HG02852 (cell line): Measurements from ENCODE around the gene KIAA1328.
"Not testable (repeated sequence)": the region's sequence is repeated elsewhere in the genome, so short reads cannot be mapped to it uniquely, and the experiment has no call there.

Experiments
- ATAC-seq: cut with Tn5 transposase; IDR thresholded peaks from one replicate; pipeline ENCODE4 v1.9.1; 2021; ENCODE audit warnings: mild to moderate bottlenecking, moderate library complexity; ENCODE audit not compliant: unreplicated experiment

KIAA1328 gene

GRCh38 chr18:37124516-37124915 lies 295.6 kb downstream of the KIAA1328 start:
- no peak for ATAC-seq

GRCh38 chr18:37135177-37135576 lies 306.2 kb downstream of the KIAA1328 start:
- ATAC-seq: no peak

DNA sequence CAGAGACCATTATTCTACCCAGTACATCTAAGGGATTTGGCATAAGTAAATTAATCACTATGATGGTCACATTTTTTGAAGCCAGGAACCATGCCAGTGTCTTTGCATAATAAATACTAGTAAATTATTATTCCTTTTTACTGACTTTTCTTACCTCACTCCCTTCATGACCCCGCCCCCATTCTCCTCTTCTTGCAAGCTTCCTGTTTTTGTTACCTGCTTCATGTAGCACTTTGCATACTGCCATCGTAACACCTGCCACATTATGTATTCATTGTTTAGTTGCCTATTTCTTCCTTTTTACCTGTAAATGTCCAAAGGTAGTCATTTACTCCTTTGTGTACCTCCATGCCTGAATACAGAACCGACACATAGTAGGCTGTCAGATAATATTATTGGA lies 309.5 kb downstream of the KIAA1328 start:
- no peak for ATAC-seq

DNA sequence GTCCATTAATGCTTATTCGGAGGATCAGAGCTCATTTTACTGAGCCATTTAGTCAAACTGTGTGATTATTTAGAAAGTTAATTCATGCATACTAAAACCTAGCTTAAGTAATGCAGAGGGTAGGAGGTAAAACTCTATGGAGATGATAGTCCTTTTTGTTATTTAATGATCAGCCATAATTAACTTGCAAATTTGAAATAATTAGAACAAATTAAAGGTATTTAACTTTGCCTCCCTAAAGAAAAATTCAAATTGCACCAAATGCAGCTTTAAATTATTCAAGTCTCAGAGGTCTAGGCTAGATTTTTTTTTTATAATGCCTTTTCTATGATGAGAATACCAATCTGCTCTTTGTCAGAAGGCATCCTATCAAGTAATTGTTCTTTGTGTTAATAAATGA lies 310.9 kb downstream of the KIAA1328 start:
- no peak for ATAC-seq

DNA sequence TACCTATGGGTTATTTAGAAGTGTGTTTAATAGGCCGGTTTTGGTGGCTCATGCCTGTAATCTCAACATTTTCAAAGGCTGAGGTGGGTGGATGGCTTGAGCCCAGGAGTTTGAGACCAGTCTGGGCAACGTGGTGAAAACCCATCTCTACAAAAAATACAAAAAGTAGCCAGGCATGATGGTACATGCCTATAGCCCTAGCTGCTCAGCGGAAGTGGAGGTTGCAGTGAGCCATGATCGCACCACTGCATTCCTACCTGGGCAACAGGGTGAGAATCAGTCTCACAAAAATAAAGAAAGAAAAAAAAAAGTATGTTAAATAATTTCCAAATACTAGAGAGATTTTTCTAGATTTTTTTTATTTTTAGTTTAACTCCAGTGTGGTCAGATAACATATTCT lies 316.0 kb downstream of the KIAA1328 start:
- no peak for ATAC-seq

DNA sequence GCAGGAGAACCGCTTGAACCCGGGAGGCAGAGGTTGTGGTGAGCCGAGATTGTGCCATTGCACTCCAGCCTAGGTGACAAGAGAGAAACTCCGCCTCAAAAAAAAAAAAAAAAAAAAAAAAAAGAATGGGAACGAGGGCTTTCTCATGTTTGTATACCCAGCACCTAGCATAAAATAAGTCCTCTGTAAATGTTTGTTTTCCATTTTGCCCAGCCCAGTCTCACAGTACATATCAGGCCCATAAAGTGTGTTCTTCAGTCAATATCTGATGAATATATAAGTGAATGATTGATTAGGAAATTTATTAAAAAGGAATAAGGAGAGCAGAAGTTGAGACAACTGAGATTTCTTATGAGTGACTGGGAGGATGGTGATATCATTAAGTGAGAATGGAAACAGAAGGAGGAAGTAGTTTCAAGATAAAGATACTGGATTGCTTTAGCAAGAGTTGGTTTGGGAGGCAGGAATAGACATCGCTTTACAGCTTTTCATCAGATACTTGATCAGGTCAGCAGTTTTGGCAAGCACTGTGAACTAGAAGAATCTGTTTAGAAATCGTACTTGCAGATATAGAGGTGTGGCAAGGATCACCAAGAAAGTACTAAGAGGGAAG lies 327.5 kb downstream of the KIAA1328 start:
- no peak for ATAC-seq

GRCh38 chr18:37160038-37160820 lies 331.3 kb downstream of the KIAA1328 start:
- ATAC-seq: no peak

GRCh38 chr18:37161491-37161890 lies 332.6 kb downstream of the KIAA1328 start:
- no peak for ATAC-seq

DNA sequence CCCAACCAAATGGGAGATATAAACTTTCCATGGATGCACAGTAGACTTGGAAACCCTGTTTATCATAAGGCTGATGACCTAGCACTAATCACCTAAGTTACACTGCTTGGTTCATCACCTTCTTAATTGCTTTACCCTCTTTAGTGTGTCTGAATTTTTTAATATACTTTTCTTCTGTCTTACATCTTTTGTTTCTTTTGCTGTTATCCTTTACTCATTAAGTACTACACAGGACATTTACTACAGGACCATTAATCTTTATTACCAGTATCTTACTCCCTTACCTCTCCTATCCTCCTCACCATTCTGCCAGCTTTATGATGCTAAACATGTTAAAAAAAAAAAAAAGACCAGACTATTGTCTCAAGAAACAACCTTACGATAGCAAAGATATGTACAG lies 333.6 kb downstream of the KIAA1328 start:
- no peak for ATAC-seq

DNA sequence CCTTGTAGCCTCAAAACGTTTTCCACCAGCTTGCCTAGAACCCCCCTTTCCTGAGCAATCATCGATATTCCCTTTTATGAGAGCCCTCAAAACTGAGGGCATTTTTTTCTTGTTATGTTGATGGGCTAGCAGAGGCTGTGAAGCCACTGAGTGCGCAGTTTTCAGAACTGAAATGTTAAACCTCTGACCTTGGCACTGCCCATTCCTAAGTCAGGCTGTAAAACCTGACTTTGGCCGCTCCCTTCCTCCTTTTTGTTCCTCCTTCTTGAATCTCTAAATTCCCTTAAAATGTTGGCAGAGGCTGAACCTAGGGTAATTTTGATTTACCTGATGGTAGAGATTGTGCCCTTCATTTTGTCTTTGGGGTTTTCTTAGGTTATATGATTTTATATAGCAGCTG lies 334.2 kb downstream of the KIAA1328 start:
- no peak for ATAC-seq

- ATAC-seq: no peak
Measured at GRCh38 chr18:37166491-37166890, 337.6 kb downstream of the KIAA1328 start.

- not testable (repeated sequence) for ATAC-seq
Measured at GRCh38 chr18:37166966-37167365, 338.0 kb downstream of the KIAA1328 start.

- no peak for ATAC-seq
Measured at GRCh38 chr18:37170984-37171383, 342.1 kb downstream of the KIAA1328 start.

DNA sequence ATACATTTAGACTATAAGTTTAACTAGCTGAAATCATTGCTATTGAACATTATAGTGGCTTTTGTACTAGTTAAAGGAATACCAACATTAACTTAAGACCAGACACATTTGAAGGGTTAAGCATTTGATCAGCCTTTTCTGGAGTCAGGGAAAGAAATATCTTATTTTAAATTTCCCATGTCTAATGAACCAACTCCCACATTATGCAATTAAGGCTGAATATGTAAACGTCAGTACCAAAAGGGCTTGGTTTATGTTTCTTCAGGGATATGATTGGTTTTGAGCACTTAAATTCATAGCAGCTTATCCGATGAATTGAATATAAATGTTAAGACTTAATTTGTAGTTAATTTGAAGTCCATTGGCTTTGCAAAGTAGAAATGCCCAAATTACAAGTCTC lies 344.5 kb downstream of the KIAA1328 start:
- ATAC-seq: no peak

DNA sequence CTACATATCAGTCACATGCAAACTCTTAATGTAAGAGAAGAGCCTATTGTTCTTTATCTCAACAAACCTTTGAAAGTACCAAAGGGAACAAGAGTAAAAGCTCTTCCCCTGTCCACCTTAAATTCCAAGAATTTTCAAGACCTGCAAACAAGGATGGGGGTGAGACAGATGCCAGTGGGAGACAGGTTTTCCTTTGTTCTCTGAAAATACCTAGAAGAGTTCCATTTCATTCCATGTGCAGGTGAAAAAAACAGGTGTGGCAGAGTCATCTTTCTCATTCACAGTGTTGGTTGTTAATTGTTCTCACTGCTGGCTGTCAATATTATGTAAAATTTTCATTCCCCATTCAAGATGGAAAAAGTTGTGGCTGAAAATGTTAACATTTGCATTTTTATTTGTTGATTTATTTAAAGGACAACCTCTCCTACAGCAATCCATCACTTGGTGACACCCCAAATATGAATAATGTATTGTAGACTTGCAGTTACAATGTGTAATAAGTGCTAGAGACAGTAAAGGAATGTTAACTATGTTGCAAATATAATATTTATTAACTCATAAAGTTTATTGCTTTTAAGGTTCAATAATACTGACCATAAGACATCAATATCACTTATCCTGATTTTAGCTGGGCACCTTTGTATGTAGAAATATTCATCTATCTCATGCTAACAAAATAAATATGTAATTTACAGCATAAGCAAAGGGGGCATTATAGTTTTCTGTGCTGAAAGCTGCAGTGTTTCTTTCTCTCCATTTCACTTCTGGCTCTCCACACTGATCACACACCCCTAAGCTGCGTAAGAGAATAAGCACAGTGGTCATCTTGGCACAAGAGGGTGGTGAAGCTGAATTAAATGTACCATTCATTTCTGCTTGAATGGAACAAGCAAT lies 347.0 kb downstream of the KIAA1328 start:
- ATAC-seq: no peak

GRCh38 chr18:37176621-37176934 lies 347.7 kb downstream of the KIAA1328 start:
- ATAC-seq: no peak

- ATAC-seq: no peak
Measured at GRCh38 chr18:37179384-37179783, 350.5 kb downstream of the KIAA1328 start.

DNA sequence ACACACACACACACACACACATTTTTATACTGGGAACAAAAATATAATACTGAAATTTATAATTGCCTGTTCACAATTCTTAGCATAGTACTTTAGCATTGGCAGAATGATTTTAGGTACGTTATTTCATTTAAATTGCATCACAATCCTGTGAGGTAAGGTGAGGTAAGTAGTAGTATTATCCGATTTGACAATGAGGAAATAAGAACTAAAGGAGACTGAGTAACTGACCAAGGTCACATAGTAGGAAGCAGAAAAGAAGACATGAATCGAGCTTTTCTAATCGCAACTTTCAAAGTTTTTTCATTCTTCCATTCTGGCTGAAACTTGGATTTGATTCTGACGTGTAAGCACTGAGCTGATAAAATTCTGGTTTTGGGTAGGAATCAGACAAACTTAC lies 351.2 kb downstream of the KIAA1328 start:
- no peak for ATAC-seq

DNA sequence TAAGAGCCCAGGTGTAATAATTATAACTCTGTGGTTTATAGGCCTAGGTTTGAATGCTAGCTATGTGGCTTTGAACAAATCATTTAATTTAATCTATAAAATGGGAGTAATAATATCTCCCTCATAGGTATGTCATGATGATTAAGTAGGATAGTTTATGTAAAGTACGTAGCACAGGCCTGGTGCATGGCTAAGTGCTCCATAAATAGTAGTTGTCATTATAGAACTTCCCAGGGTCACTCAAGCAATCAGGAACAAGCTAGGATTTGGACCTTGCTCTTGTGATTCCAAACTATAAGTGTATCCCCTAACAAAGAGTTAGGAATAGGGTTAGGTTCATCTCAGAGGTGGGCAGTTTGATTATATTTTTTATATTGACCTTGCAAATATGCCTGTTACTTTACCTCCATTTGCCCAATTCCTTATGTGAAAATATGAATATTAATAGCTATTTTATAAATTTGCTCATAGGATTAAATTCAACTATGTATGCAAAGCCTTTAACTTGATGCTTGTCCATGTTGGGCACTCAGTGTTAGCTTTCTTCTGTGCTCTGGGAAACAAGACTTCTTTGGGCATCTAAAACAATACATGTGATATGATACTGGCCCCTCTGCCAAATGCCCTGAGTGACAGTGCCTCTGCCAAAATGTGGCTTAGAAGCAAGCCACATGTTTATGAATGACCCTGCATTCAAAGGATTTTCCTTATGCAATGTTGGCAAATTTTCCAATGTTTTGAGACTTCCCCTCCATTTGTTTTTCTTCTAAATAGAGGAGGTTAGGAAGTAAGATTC lies 353.6 kb downstream of the KIAA1328 start:
- ATAC-seq: no peak

DNA sequence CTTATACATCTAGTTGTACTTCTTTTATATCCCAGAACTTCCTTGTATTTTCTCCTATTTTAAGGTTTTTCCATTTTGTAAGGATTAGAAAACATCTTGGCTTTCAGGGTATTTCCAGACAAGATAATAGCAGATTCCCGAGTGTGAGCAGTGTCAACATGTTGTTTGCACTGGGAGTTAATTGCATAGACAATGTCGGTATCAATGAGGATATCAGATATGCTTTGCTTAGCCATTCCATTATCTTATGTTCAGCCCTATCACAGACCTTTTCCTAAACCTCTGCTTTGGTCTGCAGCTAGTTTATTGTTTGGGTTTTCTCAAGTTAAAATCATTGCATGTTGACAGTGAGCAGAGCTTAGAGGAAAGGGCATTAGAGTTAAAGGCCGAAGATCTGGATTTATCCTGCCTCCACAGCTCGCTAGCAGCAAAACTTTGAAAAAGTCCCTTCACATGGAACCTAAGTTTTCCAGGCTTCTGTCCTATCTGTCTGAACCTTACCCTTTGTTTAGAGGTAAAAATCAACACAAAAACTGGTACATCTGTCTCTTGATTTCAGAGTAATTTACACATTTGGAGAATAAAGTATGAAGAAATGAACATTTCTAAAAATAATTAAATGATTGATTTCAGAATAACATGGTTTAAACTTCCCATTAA lies 355.4 kb downstream of the KIAA1328 start:
- no peak for ATAC-seq
